DMS 273 (cell line): ENCODE data around the gene ABLIM2.

Experiments used
- DNase-seq: peaks from one replicate; lab custom pipeline; 2025; ENCODE audit not compliant: unreplicated experiment; lab: John Stamatoyannopoulos, UW

ABLIM2 gene

DNA sequence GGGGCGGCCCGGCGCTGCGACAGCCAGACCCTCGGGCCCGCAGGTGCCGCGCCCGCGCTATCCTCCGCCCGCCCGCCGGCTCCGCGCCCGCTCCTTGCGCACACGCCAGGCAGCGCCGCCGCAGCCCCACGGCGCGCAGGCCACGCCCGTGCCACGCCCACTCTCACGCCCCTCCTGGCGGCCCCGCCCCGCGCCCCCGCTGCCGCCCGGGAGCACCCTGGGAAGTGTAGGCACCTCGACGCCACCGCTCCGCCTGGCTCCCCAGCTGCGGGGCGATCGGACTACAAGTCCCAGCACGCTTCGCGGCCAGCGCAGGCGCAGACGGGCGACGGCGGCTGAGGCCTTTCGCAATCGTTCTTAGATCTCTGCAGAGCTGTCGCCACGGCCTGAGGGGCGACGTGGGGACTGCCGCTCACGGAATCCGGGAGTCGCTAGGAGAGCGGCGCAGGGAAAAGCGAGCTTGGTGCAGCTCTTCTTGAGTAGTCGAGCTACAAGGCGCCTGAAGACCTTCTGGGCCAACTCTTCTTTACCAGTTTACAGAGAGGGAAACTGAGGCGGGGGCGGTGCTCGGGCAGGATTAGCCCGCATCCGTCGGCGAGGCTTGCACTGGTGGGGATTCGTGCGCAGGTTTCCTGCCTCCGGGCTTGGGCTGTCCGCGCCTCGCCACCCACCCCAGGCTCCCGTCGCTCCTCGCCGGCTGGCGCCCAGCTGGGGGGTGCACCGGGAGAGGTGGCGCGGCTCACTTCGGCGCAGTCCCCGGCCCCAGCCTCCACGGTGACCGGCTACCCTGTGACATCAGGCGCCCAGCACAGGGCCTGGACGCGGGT lies at the start of gene ABLIM2:
ABLIM2 (minus strand) TSS at position 104 of the 827 bp plus-strand sequence. CDS start 124 bp downstream, outside the sequence.
- peak; percentile 96 for DNase-seq

DNA sequence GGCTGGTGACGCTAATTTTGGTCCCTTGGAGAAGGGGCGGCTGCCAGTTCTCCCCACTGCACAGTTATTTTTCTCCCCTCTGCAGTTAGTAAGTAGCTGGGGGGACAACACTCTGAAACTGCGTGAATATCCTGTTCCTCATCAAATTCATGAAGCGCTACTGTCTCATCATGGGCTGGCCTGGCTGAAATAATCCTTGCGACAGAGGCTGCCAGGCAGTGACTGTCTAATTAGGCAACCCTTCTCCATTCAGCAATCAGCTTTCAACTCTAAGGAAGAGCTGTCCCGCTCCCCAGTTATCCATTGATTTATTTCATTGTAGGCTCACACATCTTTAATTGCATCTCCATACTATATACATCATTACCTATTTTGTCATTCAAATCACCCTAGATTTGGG lies 48.7 kb upstream of the ABLIM2 start:
- no peak for DNase-seq

DNA sequence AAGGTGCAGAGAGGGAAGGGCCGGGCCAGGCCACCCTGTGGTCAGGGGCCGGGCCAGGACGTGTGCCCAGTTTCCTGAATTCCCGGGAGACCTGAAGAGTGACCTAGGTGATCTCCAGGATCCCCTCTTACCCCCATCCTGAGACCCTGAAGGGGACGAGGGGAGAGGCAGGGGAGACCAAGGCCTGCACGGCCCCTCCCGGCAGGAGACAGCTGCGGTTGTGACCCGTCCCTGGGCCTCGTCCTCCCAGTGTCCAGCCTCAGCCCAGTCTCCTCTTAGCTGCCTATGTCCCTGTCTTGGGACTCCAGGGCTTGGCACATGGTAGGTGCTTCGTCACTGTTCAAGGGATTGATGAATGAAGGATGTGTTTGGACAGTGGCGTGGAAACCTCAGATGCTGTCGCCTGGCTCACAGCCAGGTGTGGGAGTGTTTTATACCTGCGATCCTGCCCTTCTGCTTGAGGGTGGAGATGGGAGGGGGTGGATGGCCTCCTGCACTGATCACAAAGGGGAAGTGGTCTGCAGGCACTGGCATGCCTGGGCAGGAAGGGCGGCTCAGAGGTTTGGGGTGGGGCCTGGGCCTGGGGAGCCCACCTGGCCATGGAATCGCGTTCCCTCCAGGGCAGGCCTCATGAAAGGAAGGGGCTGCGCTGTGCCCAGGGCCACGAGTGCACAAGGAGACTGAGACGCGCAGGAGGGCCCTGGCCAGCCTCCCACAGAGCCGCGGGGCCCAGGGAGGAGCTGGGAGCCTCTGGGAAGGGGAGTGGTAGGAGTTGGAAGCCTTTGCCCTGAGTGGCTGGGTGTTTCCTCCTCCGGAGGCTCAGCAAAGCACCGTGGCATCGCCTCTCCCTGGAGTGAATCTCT lies 47.4 kb upstream of the ABLIM2 start:
- no peak for DNase-seq

DNA sequence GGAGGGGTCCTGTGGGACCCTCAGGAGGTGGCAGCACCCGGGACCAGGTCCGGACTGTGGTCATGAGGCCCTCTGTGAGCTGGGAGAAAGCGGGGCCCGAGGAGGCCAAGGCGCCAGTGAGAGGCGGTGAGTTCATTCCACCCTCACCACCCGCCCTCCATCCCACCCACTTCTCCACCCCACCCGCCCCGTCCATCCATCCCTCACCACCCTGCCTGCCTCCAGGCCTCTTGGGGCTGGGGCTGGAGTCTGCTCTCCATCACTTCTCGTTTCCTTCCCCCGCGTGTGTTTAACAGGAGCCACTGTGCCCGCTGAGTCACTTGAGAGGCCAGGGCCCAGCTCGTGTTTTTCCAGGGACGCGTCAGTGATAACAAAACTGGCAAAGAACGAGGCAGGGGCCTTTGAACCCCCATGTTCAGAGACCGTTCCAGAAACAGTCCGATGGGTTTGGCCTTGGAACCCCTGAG lies 46.7 kb upstream of the ABLIM2 start:
- no peak for DNase-seq

DNA sequence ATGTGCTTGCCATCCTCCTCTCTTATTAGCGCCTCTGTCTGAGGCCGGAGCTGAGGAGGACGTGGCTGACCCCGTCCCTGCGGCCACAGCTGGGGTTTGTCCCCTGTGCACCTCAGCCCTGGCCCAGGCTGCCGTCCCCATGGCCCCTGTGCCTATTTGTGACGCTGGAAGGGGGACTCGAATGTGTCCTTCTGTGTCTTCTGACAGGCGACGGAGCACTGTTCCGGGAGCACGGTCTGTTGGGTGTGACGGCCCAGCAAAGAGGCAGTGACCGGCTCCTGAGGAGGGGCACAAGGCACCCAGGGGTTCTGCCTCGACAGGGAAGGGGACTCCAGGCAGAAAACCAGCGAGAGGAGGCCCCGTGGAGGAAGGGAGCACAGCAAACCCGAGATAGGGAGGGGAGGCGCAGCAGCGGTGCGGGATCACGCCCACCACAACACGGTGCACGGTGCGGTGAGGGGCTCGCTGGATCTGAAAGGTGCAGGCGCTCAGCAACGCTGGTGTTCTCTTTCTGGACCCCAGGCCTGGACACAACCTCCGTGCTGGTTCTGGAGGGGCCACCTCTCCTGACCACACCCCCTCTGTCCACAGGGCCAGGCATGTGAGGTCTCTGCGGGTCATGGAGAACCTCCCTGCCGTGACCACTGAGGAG lies 46.1 kb upstream of the ABLIM2 start:
- no peak for DNase-seq

DNA sequence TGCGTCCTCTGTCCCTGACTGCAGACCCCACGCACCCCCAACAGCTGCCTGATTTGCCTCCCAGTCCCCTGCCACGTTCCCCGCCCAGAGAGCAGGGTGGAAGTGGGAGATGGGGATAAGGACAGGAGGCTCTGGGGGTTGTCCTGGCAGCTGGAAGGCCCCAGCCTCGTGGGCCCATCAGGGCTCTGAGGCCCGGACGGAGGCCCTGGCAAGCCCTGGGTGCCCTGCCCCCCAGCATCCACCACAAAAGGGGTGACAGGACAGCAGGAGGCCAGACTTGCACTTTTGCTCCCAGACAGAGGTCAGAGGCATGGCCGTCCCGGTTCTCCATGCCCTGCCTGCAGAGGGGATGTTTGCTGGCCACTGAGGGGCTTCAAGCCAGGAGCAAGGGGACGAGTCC lies 45.2 kb upstream of the ABLIM2 start:
- DNase-seq = no peak

DNA sequence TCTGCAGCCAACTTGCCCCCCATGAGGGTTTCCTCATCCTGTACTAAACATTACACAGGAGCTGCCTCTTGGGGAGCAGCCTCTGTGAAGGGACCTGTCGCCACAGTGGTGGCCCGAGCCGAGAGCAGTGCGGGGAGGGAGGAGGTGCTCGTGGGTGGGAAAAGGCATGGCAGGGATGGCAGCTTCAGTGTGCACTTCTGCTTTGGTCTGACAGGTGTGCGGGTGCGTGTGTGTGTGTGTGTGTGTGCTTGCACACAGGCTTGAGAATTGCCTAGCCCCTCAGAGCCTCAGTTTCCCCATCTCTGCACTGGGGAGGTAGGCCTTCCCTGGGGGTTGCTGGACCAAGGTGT lies 44.4 kb upstream of the ABLIM2 start:
- no peak for DNase-seq

DNA sequence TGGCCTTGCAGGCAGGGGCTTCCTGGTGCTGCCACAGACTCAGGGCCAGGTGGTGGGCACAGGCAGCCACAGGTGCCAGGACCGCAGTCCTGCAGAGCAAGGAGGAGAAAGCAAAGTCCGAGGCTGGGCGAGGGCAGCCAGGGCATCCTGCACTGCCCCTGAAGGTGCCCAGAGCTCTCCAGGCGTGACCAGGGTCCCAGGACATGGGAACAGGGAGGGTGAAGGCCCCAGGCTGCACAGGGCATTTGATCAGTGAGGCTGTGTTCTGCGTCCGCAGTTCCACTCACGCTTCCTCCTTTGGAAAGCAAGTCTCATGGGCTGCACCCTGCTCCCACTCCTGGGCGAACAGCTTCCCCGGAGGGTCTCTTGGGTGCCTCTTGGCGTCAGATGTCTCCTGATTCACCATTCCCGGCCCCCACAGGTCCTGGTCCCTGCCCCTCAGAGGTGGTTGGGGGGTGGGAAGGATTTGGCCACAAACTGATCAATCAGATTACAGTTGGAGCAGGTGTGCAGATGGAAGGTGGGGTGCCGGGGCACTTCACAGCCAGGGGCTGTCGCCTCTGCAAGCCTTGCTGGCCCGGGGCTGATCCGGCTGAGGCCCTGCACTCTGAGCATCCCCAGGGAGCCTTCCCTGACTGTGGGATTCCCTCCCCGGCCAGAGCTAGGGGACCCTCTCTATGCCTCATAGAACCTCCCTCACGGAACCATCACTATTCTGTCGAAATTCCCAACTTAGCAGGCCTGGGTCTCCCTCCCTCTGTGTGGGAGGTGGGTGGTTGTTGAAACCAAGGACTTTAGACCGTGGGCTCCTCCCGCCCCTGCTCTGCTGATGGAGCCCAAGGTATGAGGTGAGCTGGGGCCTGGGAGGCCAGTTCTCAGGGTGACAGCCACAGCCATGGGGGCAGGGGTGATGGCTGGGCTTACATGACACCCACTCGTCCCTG lies 43.8 kb upstream of the ABLIM2 start:
- no peak for DNase-seq

DNA sequence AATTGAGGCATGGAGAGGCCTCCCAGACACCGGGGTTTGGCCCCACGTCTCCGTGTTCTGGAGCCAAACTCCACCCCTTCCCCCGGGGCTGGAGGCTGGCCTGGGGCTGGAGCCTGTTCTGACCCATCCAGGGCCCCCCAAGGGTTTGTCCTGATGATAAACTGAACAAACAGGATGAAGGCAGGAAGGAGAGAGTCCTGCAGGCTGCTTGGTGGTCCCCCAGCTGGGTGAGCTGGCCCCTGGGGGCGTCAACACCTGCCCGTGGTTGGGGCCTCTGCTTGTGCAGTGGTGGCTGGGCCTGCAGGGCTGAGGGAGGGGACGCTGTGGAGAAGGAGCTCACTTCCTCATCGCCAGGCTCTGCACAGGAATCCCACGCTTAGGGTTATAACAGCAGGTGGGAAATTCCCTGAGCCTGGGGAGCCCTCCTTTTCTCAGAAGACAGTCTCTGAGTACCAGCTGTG lies 42.7 kb upstream of the ABLIM2 start:
- DNase-seq = no peak

DNA sequence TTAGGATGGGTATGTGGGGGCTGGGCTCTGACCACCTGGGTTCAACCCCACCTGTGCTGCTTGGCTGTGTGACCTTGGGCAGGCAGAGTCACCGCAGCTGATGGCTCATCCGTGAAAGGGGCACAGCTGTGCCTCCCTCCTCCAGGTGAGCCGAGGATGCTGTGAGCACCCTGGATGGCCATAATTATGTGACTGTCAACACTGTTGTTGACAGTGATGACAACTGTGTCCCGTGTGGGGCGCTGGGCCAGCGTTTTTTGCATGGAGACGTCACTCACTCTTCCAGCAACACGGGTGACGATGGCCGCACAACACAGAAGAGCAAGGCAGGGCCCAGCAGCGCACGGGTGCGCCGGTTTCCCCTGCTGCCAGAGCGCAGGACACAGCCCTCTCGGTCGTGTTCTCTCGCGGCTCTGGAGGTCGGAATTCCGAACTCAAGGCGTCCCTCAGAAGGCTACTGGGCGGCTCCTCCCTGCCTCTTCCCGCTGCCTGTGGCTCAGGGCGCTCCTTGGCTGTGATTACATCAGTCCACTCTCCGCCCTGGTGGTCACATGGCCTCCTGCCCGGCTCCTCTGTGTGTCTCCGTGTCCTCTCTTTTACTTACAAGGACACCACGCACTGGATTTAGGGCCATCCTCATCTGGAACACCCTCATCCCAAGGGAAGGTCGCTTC lies 41.8 kb upstream of the ABLIM2 start:
- no peak for DNase-seq

DNA sequence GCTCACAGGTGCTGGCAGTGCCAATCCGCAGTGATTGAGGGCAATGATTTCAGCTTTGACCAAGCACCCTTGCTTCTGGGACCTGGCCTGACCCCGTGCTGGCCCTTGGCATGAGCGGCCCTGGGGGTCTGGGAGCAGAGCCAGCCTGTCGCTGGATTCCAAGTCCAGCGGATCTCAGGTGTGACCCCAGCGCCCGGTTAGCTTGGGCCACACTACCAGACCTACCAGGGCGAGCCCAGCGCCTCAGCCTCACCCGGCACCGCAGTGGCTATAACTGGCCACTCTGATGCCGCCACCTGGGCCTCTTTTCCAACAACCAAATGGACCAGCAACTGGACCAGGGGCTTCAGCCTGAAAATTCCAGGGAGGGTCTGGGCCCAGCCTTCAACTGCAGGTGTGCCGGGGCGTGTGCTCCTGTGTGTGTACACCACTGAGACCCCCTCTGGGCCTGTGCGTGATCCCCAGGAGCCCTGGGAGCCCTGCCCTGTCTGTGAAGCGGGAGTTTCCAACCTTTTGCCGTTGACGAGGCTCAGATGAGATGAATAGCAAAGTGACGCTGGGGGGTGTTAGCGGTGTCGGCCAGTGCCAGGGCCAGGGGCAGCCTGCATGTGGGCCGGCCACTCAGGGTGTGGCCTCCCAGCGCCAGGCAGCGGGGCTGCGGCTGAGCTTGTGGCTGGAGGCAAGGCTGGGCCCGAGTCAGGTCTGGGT lies 41.1 kb upstream of the ABLIM2 start:
- DNase-seq = no peak

DNA sequence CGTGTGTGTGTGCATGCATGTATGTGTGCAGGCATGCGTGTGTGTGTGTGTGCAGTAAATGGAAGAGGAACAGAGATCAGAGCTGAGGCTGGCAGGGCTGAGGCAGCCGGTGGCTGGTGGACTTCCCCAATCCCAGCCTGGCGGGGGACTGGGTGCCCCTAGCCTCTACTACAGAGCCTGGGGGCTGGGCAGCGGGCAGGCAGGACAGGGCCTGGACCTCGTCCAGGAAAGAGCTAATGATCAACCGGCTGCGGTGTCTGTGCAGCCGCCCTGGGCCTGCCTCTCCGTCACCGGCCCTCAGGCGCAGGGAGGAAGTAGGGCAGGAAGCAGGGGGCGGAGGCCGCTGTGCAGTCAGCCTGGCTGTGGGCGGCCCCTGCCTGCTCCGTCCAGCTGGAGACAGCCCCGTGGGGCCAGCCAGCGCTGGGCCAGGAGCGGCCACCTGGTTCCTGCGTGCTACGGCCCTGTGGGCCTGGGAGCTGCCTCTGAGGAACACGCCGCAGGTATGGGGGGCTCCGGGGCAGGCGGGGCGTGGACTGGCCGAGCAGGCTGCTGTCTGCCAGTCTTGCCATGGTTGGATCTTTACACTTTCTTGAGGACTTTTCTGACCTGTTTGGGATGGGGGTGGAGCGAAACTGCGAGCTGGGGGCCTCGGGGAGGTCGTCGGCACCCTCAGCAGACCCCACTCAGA lies 40.4 kb upstream of the ABLIM2 start, which contains the start of gene SH3TC1:
SH3TC1 (plus strand) TSS at position 385 of the 688 bp plus-strand sequence. CDS start 5,905 bp downstream, outside the sequence.
- DNase-seq = peak; percentile 56

DNA sequence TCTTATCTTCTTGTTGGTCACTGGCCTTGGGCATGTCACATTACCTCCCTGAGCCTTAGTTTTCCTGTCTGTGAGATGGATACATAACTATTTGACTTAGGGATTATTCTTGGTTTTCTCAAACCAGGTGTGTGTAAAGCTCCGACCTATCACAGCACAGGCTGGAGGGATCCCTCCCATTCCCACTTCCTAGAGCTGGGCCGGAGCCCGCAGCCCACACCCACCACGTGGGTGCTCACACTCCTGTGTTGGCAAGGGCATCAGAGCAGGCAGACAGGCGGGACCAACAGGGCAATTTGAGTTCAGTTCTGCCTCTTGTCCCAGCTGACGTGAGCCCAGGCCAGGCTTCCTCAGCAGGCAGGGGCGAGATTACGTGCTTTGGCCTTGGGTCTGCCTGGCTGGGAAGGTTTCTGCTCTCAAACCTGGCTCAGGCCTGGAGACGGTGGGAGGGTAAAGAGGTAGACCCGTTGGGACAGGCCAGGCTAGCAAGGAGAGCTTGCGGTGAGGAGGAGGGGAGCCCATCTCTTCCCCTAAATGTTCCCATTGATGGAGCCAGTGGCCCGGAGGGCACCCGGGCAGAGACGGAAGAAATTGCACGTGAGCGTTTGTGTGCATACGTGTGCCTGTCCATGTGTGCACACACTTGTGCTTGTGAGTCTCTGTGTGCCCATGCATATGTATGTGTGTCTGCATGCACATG lies 39.7 kb upstream of the ABLIM2 start:
- no peak for DNase-seq

DNA sequence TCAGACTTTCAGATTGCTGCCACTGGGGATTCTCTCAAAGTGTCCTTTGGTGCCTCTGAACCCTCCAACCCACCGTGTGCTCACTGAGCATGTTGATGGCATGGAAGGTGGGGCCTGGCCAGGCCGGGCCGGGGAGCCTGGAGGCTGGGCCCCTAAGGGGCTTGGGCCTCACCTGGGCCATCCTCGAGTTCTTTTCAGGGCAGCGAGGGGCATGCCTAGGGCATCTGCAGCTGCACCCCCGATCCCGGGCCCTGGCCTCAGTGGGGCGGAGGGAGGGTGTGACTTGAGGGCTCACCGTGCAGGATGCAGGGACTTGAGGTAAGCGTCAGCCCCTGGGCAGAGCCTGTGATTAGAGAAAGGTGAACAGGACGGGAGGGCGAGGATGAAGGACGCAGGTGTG lies 38.9 kb upstream of the ABLIM2 start:
- no peak for DNase-seq

DNA sequence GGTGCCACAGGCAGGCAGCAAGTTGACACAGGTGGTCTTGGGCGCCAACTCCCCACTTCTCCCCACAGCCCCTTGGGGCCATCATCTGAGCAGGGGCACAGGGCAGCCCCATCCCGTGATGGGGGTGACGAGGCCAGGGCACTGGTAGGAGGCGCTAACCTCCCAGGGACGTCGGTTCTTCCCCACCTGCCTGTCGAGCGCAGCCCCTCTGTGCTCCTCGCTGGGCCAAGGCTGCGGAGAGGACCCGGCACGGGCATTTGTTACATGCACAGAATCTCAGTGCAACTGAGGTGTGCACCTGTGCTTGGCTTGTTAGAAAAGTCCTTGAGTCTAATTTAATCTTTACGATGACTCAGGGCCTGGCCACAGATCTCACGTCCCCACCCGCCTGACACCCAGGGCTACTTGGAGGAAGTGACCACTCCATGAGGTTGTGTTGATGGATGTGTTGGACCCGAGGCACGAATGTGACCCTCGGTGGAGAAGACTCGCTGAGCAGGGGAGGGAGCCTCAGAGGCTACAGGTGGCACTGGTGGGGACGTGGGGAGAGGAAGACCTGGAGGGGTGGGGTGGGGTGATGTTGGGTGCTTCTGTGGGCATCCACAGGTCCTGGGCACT lies 37.3 kb upstream of the ABLIM2 start:
- DNase-seq = no peak

DNA sequence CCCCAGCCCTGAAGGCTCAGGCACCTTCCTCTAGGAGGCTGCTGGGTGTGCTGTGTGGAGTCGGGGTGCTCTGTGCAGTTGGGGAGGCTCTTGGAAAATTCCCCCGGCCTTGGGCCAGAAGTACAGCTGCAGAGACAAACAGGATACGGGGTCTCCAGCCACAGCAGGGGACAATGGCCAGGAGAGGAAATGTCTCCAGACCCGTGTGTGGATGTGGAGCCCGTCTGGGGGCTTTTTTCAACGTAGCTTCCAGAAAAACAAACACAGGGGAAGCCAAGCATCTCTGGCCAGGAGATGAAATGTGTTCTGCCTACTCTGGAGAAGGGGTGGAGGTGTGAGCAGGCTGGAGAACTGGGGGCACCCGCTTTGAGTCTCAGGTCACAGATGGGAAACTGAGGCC lies 36.8 kb upstream of the ABLIM2 start:
- DNase-seq = no peak
